ENCODE measurements around the gene ZNRF3.

GRCh38 chr22:28891156-28891733 lies 7.9 kb downstream of the ZNRF3 start:
- TF ChIP-seq POLR2AphosphoS5 (IDR thresholded peaks at IDR 0.05; ENCODE audit: low read depth, low read length) (no peak), FOXP2 (optimal IDR thresholded peaks at IDR 0.05; ENCODE audit: borderline replicate concordance, extremely low read depth, extremely low read length, insufficient read depth) (no peak), TAF1 (IDR thresholded peaks at IDR 0.05; ENCODE audit: borderline replicate concordance, insufficient read depth, low read length) (no peak)
- TF ChIP-seq, protein P1, sequence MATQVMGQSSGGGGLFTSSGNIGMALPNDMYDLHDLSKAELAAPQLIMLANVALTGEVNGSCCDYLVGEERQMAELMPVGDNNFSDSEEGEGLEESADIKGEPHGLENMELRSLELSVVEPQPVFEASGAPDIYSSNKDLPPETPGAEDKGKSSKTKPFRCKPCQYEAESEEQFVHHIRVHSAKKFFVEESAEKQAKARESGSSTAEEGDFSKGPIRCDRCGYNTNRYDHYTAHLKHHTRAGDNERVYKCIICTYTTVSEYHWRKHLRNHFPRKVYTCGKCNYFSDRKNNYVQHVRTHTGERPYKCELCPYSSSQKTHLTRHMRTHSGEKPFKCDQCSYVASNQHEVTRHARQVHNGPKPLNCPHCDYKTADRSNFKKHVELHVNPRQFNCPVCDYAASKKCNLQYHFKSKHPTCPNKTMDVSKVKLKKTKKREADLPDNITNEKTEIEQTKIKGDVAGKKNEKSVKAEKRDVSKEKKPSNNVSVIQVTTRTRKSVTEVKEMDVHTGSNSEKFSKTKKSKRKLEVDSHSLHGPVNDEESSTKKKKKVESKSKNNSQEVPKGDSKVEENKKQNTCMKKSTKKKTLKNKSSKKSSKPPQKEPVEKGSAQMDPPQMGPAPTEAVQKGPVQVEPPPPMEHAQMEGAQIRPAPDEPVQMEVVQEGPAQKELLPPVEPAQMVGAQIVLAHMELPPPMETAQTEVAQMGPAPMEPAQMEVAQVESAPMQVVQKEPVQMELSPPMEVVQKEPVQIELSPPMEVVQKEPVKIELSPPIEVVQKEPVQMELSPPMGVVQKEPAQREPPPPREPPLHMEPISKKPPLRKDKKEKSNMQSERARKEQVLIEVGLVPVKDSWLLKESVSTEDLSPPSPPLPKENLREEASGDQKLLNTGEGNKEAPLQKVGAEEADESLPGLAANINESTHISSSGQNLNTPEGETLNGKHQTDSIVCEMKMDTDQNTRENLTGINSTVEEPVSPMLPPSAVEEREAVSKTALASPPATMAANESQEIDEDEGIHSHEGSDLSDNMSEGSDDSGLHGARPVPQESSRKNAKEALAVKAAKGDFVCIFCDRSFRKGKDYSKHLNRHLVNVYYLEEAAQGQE (IDR thresholded peaks at IDR 0.05; ENCODE audit: insufficient read depth in 1 of 2, low read depth in 2 of 2, low read length in 2 of 2): no peak

Measured in PFSK-1 (cell line).